NCI-H1105 treated with DMSO at 0.1 percent for 48 hours (cell line): ENCODE data around the gene CYP2C18.
"Not testable (repeated sequence)": the region's sequence is repeated elsewhere in the genome, so short reads cannot be mapped to it uniquely, and the experiment has no call there.

ENCODE experiments used
- DNase-seq: peaks from one replicate; lab custom pipeline; 2025; lab: John Stamatoyannopoulos, UW

The CYP2C18 gene

GRCh38 chr10:94747137-94747536 lies 63.6 kb downstream of the CYP2C18 start:
- DNase-seq = no peak

GRCh38 chr10:94747838-94748237 lies 64.3 kb downstream of the CYP2C18 start:
- DNase-seq = no peak

- no peak for DNase-seq
Measured at GRCh38 chr10:94757916-94758315, 74.4 kb downstream of the CYP2C18 start.

GRCh38 chr10:94760586-94761178 lies 77.2 kb downstream of the CYP2C18 start:
- no peak for DNase-seq

- no peak for DNase-seq
Measured at GRCh38 chr10:94762393-94762792, 78.9 kb downstream of the CYP2C18 start, which contains the start of gene CYP2C19. CYP2C19 (plus strand) TSS chr10:94762681; CDS start chr10:94762706, 25 bp downstream.

GRCh38 chr10:94775425-94775824 lies 91.9 kb downstream of the CYP2C18 start:
- DNase-seq = not testable (repeated sequence)

- no peak for DNase-seq
Measured at GRCh38 chr10:94777886-94778458, 94.4 kb downstream of the CYP2C18 start.

GRCh38 chr10:94780844-94781243 lies 97.3 kb downstream of the CYP2C18 start:
- DNase-seq = no peak

- DNase-seq = no peak
Measured at GRCh38 chr10:94784256-94784655, 100.7 kb downstream of the CYP2C18 start.

GRCh38 chr10:94785211-94785610 lies 101.7 kb downstream of the CYP2C18 start:
- DNase-seq = no peak
